Measurements from ENCODE around the gene SLC38A10.

DNA sequence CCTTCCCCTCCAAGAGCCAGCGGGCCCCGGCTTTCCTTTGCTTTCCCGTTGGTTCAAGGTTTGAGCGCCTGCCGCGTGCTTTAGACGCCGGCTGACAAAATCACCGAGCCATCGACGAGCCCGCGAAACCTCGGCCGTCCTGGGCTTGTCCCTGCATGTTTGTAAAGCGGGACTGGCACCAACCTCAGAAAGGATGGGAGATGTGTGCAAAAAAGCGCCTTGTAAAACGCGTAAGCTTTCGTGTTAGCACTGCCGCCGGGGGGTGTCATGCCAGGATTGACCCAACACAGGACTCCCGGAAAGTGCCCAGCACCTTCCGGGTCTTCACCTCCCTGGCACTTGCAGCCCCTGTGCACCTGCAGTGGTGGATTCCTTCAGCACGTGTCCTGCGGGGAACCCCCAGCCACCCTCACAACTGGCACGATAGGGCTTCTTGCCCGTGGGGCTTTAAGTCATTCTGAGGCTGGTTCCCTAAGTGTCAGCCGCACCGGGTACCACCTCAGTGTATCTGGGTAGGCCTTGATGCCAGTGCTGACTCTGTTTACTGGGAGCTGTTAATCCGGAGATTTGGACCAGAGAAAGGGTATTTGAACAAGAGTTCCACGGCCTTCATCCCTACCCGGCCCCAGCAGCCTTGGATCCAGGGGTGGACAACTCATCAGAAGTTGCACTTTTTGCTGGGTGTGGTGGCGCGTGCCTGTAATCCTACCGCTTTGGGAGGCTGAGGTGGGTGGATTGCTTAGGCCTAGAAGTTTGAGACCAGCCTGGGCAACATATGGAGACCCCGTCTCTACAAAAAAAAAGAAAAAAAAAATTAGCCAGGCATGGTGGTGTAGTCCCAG lies 55.2 kb downstream of the SLC38A10 start:
- TF ChIP-seq, protein P1, sequence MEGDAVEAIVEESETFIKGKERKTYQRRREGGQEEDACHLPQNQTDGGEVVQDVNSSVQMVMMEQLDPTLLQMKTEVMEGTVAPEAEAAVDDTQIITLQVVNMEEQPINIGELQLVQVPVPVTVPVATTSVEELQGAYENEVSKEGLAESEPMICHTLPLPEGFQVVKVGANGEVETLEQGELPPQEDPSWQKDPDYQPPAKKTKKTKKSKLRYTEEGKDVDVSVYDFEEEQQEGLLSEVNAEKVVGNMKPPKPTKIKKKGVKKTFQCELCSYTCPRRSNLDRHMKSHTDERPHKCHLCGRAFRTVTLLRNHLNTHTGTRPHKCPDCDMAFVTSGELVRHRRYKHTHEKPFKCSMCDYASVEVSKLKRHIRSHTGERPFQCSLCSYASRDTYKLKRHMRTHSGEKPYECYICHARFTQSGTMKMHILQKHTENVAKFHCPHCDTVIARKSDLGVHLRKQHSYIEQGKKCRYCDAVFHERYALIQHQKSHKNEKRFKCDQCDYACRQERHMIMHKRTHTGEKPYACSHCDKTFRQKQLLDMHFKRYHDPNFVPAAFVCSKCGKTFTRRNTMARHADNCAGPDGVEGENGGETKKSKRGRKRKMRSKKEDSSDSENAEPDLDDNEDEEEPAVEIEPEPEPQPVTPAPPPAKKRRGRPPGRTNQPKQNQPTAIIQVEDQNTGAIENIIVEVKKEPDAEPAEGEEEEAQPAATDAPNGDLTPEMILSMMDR (IDR thresholded peaks at IDR 0.05), result no peak
- TF ChIP-seq POLR2AphosphoS5 (IDR thresholded peaks at IDR 0.05; ENCODE audit: insufficient read depth in 1 of 2, low read depth in 1 of 2), result no peak
- no peak for TF ChIP-seq POLR2A (IDR thresholded peaks at IDR 0.05)
